ENCODE results near the gene AGT. TPM values are rescaled to one million over a fixed set of nuclear protein-coding genes. Genes with fewer than 3 reads are reported as not detected.

AGT gene
- not detected in 2 replicates for total RNA-seq (2014; rRNA removed; shearing (Covaris generic))

DNA sequence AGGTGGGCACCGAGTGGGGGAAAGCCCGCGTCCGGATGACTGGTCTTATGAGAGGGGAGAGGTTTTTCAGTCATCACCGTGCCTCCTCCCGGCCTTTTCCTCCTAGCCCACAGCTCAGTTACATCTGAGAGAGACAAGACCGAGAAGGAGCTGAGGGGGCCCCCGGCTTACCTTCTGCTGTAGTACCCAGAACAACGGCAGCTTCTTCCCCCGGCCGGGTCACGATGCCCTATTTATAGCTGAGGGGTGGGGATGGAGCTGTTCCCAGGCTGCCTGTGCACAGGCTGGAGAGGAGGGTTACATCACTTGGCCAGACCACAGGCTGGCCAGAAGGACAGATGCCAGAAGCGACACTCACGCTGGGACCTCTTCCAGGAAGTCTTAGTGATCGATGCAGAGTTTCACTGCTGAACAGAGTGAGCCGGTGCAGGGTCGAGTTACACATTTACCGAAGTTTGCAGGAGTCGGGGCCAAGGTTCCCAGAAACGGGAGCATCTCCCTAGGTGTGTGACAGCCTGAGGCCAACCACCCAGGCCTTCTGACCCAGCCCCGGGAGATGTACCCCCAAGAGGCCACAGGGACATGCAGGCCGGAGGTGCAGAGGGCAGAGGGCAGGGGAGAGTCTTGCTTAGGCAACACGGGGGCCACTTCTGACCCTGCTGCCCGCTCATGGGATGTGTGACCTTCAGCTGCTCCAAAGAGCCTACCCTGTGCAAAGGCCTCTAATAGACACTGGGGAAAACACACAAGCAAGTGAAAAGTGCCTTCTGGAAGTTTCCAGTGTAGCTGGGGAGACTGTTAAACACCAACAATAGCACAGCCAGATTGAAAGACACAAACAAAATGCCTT, at the start of gene AGT:
TSS of gene AGT (minus strand) at position 208 of the 850 bp plus-strand sequence. CDS start 3,299 bp downstream, outside the sequence.
- in situ Hi-C loops (cut with HindIII; ENCODE audit: low sequenced_read_pairs): no loop called here
- DNase-seq (ENCODE audit: low spot score): peak; percentile 97

DNA sequence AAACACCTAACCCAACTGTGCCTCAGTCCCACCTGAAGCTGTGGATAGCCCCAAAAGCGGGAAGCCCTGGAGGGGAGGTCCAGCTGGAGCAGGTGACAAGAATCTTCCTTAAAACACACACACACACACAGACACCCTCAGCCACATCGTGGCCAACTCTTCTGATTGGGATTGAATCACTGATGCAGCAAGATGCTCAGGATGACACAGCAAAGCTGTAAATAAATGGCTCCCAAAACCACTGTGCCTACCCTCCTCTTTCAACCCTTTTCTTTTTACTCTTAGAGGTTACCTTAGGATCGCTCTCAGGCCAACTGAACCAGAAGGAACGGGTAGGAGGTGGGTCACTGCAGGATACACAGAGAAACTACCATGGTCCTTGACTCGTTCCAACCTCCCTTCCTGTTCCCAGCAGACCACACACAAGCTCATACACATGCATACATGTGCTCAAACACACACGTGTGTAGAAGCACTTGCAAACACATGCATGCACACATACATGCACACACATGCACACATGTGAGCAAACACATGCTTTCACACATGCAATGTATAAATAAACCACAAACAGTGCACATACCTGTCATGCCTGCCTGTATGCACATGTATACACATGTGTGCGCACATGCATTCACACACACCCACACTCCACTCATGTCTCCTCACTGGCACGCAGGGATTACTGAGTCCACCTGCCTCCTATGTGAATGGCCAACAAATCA, 47.7 kb upstream of the AGT start:
- in situ Hi-C loops (cut with HindIII; ENCODE audit: low sequenced_read_pairs): no loop called here
- no peak for DNase-seq (ENCODE audit: low spot score)

DNA sequence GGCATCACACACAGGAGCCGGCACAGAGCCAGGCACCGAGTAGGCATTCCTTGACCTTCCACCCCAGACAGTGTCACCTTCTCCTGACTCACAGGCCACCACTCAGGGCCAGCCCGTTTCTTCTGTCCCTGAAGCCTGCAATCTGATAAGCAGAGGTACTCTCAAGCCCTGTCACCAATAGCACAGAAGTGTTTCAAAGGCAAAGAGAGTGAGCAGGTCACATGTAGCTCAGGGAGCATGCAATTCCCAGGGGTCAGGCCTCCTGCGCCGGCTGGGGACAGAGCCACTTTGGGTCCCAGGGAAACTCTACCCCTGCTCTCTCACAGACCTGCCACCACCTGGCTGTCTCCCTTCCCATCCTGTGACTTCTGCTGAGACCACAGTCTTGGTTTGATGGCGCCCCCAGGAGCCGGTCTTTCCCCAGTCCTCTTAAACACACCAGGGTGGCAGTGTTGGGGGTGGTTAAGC, 46.5 kb upstream of the AGT start:
- in situ Hi-C loops (cut with HindIII; ENCODE audit: low sequenced_read_pairs): no loop called here
- DNase-seq (ENCODE audit: low spot score): no peak

DNA sequence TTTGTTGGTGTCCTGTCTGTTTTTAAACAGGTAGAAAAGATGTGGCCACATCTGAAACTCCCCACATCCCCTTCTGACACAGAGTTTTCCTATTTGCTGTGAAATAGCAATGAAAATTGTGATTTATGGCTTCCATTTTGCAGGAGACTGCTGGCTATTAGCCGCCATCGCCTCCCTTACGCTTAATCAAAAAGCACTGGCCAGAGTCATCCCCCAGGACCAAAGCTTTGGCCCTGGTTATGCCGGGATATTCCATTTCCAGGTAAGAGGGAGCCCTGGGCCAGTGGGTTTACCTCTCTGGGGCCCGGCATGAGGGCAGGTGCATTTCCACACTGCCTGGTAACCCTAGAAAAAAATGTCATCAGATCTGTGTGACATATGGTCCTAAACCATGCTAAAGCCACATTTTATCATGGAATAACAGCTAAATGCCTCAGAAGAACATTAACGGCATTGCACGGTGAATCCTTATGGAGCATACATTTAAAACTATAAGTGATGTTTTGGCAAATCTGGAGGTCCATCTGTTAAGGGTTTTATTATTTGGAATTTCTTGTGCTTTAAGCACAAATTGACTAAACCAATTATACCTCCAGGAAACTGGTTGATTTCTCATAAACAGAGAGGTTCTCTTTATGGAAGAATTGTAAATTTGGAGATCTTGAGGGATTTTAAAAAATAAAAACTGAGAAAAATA, 45.6 kb upstream of the AGT start:
- no peak for DNase-seq (ENCODE audit: low spot score)
- in situ Hi-C loops (cut with HindIII; ENCODE audit: low sequenced_read_pairs): no loop called here

DNA sequence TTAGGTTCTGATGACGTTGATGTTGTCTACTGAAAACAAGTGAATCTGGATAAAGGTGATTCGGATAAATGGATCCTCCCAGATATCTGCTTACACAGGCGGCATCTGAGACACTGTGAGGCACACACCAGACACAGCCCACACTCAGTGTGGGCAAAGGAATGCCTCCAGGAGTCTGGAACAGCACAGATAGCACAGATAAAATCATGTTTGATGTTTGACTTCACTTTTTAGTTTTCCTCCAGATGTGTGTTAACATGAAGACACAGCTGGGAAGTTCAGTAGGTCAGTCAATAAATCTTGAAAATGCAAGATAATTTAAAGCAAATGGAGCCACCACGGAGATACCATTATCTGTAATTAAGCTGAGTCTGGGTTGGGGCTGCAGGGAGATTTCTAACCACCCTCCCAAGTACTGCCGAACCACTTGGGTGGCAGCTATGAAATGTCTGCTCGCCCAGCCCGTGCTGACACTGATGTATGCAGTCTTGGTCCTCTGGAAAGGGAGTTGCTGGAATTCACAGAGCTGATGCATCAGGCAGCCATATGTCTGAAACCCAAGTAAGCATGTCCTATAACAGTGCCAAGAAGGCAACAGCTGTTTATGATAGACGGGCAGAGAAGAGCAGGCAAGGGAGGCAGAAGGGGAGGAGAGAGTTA, 44.9 kb upstream of the AGT start:
- no peak for DNase-seq (ENCODE audit: low spot score)
- in situ Hi-C loops (cut with HindIII; ENCODE audit: low sequenced_read_pairs): no loop called here

DNA sequence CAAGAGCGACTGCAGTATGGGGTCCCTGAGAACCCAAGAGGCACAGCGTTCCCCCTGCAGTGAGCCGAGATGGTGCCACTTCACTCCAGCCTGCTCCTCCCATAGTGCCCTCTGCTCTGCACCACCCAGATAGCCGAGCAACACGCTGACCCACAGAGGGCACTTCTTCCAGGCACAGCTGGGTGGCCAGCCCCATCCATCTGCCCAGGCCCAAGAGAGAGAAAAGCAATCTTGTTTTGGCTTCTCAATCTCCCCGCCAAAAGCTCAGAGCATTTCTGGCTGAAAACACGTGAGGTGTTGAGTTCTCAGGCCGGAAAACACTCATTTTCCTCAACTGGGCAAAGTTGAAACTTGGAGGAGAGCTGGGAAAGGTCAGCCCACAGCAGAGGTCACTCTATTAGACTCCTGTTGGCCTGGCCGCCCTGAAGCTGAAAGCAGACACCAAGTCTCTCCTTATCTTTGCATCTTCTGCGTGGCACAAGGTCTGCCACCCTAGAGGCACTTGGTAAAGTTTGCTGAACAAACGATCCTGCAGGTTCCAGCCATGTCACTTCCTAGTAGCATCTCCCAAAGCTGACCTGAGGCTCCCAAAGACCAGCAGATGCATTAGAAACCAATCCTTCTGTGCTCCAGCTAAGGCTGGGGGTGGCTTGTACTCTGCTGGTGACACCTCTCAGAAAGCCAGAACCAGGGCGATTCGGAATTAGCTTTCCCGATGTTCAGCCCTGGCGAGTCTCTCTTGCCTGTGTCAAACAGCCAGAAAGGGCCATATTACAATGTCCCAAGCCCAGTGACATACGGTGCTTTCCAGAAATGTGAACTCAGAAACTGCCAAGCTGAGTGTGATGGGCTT, 44.2 kb upstream of the AGT start:
- peak; percentile 43 for DNase-seq (ENCODE audit: low spot score)
- in situ Hi-C loops (cut with HindIII; ENCODE audit: low sequenced_read_pairs): no loop called here

DNA sequence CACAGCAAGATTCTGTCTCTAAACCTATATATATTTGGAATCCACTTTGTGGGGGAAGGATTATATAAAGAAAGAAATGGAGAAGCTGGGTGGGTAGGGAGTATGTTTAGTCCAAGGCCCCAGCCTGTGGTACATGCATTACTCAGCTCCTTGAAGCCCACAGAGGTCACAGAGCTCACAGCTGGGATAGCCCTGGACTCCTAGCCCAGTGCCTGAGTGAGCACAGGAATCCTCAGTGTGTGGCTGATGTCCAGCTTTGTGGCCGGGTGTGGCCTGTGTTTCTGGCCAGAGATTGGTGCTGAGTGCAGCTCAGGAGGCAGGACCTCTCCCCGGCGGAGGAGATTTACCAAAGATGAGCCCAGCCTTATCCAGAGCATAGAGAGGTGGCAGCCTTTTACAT, 40.9 kb upstream of the AGT start:
- peak; percentile 82 for DNase-seq (ENCODE audit: low spot score)
- in situ Hi-C loops (cut with HindIII; ENCODE audit: low sequenced_read_pairs): no loop called here

DNA sequence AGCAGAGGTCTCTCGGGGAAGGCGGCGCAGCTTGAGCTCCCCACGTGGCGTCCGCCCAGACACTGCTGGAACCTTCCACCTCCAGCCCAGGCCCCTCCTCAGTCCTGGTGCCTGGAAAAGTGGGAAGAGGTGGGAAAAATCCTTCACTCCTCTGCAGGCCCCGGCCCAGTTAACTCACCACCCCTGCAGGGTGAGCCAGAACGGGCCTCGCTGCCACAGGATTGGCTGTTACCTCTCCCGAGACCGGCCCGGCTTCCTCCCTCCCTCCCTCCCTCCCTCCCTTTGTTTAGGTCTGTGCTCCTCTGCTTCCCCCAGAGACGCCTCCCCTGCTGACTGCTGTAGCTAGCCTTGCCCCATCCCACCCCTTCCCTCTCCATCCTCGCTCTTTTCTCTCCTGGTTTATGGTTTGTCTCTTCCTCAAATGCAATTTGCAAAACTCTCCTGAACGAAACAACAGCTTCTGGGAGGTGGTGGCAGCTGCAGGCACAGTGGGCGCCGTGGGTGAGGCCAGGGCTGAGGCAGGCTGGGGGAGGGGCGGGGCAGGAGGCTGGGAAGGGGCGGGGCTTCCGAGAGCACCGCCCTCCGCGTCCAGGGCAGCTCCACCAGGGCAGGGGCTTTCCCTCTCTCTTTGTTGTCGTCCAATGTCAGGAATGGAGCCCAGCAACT, 39.8 kb upstream of the AGT start:
- in situ Hi-C loops (cut with HindIII; ENCODE audit: low sequenced_read_pairs): no loop called here
- DNase-seq (ENCODE audit: low spot score): peak; percentile 72

DNA sequence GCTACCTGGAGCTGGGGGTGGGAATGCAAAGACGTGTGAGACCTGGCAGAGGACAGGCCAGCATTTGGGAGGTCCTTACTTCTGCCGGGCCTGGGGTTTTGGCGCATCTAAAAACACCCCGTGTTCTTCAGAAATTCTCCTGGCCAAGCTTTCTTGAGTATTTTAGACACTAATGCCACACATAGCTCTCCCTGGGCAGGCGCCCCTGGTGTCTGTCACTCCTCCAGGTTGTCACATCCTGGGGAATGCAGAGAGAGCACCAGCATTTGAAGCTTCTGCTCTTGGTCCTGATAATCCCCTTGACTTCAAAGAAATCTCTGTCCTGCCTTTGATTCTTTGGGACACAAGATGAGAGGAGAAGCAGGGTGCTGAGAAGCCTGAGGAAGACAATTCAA, 39.3 kb upstream of the AGT start:
- DNase-seq (ENCODE audit: low spot score): peak; percentile 46
- in situ Hi-C loops (cut with HindIII; ENCODE audit: low sequenced_read_pairs): no loop called here

DNA sequence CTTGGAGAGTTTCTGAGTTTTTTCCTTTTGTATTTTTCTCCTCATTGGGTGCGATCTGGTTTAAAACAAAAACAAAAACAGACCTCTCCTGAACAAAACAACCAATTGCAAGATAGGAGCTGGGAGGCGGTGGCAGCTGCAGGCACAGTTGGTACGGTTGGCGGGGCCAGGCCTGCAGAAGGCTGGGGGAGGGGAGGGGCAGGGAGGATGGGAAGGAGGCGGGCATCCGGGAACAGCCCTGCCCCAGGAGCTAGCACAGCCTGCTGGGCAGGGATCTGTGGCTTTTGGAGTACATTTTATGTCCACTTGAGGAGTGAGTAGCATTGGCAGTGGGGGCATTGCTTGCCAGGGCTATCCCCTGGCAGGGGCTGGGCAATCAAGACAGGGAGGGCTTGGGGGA, 38.5 kb upstream of the AGT start:
- DNase-seq (ENCODE audit: low spot score): peak; percentile 96
- in situ Hi-C loops (cut with HindIII; ENCODE audit: low sequenced_read_pairs): no loop called here

DNA sequence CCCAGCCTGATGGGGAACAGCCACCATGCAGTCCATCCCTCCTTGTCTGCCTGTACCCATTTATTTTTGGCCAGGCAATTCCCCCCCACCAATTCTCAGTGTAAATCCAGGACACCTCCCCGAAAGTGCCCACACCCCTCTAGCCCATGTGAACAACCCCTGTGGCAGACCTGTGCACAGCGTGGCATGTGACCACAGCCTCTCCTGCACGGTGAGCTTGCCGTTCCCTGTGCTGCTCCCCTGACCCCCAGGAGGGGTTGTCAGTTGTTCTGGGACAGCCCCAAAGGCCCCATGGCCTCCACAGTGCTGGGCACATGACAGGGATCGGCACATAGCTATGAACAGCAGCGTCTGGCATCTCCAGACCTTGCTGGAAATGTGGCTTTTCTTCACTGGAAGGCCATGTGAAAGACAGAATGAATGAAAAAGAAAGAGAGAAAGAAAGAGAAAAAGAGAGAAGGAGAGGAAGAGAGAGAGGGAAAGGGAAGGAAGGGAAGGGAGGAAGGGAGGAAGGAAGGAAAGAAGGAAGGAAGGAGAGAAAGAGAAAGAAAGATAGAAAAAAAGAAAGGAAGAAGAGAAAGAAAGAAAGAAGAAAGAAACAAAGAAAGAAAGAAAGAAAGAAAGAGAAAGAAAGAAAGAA, 37.2 kb upstream of the AGT start:
- in situ Hi-C loops (cut with HindIII; ENCODE audit: low sequenced_read_pairs): no loop called here
- DNase-seq (ENCODE audit: low spot score): peak; percentile 19

DNA sequence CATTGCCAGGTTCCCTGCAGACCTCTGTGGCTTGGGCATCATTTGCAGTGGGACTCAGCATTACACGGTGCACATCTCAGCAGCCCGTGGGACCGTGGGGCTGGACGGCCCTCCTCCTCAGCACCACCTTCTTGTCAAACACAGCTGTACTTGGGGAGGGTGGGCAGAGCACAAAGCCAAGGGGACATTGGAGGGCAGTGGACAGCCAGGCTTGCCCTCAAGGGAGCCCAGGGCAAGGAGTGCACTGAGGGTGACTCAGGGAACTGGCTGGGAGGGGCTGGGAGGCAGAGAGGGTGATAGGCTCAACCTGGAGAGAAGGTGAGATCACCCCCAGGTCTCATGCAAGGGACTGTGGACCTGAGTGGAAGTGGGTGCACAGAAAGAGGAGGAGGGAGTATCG, 36.7 kb upstream of the AGT start:
- DNase-seq (ENCODE audit: low spot score): peak; percentile 22
- in situ Hi-C loops (cut with HindIII; ENCODE audit: low sequenced_read_pairs): no loop called here

DNA sequence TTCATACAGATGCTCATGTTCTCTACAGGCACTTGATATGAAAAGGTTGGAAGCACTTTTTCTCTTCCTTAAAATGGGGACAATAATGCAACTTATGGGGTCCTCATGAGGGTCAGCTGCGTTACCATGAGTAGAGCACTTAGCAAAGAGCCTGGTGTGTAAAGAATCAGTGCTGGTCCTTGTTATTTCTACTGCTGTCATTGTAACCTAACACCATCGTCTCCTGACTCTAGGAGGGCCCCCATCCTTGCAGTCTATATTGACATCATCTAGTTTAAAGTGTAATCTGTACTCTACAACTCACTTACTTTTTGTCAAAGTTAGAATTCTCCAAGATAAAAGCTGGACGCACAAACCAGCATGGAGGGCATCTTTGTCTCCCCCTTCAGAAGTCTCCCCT, 35.7 kb upstream of the AGT start:
- in situ Hi-C loops (cut with HindIII; ENCODE audit: low sequenced_read_pairs): no loop called here
- no peak for DNase-seq (ENCODE audit: low spot score)

DNA sequence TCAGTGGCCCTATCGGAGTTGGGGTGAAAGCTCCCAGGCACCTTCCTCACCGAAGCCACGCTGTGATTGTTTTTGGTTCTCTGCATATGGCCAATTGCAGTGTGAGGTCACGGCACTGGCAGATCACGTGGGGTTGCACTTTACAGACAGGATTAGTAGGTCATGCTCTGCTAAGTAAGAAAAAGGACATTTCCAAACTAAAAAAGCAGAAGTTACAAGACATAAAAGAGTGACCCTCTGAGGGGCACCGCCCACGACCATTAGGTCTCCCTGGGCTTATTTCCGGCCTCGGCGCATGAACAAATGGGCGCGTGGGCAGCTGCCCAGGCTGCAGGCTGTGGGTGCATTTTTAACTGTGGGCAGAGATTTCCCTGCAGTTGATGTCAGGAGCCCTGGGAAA, 35.2 kb upstream of the AGT start:
- DNase-seq (ENCODE audit: low spot score): peak; percentile 29
- in situ Hi-C loops (cut with HindIII; ENCODE audit: low sequenced_read_pairs): no loop called here

DNA sequence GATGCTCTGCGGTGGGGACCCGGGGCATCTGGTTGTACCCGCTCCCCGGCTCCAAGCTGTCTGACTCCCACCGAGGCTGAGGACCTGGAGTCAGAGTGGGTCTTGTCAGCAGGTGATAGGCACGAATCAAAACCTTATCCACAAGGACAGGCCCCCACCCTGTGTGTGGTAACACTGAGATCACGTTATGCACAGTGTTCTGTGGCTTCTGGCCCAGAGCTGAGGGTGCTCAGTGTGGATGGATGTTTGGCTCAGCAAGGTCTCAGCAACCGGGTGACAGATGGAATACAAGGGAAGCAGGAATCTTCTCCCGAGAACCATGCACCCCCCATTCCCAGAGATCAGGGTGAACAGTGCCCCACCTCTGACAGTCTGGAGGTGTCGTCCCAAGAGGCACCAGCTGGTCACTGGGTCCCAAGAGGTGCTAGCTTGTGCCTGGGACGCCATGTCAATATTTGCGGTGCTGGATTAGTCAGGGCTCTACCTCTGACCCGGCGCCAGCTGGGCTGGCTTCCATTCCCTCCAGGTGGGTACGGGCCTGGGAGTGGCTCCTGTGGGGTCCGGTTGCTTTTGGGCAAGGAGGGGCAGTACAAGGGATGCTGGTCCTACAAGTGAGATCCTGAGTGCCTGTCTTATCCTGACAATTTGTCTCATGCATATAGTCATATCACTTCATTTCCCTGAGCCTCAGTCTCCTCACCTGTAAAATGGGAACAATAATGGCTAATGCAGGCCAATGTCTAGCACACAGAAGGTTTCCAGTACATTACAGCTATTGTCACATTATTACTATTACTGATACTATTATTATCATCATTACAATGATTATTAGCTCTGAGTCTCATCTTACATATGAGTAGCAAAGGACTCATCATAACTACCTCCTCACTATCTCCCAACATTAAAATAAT, 34.2 kb upstream of the AGT start:
- in situ Hi-C loops (cut with HindIII; ENCODE audit: low sequenced_read_pairs): no loop called here
- peak; percentile 66 for DNase-seq (ENCODE audit: low spot score)

DNA sequence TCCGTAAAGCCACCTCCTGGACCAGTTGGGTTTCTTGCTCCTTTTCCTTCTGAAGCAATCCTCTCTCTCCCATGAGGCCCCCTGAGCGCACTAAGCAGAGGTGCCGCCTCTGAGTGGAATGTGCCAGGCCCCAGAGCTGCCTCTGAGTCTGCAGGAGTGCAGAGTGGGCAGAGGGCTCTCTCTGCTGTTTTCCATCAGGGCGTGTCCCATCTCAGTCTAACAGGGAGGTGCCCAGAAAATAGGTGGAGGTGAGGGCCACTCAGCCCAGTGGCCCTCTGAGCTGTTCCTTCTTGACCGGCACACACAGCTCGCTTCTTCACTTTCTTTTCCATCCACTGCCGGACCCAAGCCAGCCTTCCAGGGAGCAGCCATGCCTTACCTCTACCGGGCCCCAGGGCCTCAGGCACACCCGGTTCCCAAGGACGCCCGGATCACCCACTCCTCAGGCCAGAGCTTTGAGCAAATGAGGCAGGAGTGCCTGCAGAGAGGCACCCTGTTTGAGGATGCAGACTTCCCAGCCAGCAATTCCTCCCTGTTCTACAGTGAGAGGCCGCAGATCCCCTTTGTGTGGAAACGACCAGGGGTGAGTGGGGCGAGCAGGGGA, 33.3 kb upstream of the AGT start, which contains the start of gene CAPN9:
TSS of gene CAPN9 (plus strand) at position 262 of the 604 bp plus-strand sequence. CDS start at position 371, 109 bp downstream.
- DNase-seq (ENCODE audit: low spot score): no peak
- in situ Hi-C loops (cut with HindIII; ENCODE audit: low sequenced_read_pairs): no loop called here

Measured in G401 (cell line).